ENCODE measurements around the gene RBM5.

Gene RBM5

DNA sequence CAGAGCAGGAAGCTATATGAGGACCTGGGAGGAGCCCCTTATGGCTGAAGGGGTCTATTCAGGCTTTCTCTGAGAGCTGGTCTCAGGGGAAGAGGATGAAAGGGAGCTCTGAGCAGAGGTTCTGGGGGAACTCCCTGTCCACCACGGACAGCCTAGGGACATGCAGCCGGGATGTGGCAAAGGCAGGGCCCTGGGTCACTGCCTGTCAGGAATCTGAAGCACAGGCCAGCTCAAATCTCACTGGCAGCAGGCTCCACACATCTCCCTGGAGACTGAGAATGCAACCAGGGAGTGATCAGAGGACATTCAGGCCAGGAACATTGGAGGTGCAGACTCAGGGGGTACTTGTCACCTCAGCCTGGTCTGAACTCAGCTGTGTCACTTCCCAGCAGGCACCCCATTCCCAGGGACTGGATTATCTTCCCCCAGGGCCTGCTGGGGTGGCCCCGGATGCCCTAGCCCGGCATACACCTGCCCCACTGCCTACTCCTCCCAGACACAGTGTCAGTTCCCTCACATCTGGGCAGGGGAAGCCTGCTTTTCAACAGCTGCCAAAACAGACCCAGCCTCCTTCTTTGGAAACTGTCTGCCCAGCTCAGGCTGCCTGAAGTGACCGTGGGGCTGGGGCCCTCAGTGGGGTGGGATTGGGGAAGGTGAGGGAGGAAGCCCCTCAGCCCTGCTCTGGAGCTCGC lies 48.1 kb downstream of the RBM5 start:
- DNase-seq, result no peak
- Histone ChIP-seq H3K4me1 (ENCODE audit: control insufficient read depth, low read depth, low read length) (peaks cover 29% of the 10 kb centered on the region), H2BK15ac (replicated peaks; ENCODE audit: low read depth) (peak overlapping the region; percentile 7), H3K27ac (ENCODE audit: low read depth, low read length) (no peak overlapping the region), H3K18ac (ENCODE audit: low read length) (peak overlapping the region; percentile 46), H3K4me3 (ENCODE audit: low read length) (no peak overlapping the region), H3K23ac (ENCODE audit: low read length) (no peak overlapping the region), H3K56ac (ENCODE audit: low read length) (peak overlapping the region; percentile 77), H2BK120ac (ENCODE audit: low read depth, low read length) (peak overlapping the region; percentile 39), H4K5ac (ENCODE audit: low read length) (no peak overlapping the region), H3K27me3 (ENCODE audit: insufficient read depth, low read length, poor library complexity) (no peaks in the 10 kb centered on the region), H2AK5ac (ENCODE audit: low read length) (peak overlapping the region; percentile 51), H3K79me1 (ENCODE audit: low read length) (no peaks in the 10 kb centered on the region), H4K8ac (ENCODE audit: low read depth, low read length) (no peak overlapping the region), H3K9ac (ENCODE audit: low read length) (no peak overlapping the region), H3K36me3 (ENCODE audit: control insufficient read depth, insufficient read depth, low read length) (no peaks in the 10 kb centered on the region), H3K79me2 (ENCODE audit: control insufficient read depth, insufficient read depth, low read length) (no peaks in the 10 kb centered on the region), H2BK5ac (ENCODE audit: low read length) (peak overlapping the region; percentile 100), H3K4me2 (ENCODE audit: low read length) (no peak overlapping the region), H3K4ac (ENCODE audit: low read depth, low read length) (peak overlapping the region; percentile 26)
- no CpG with 5 or more reads among the region's 6 CpGs for WGBS (ENCODE audit: extremely low coverage, insufficient coverage, low lambda C conversion rate)

DNA sequence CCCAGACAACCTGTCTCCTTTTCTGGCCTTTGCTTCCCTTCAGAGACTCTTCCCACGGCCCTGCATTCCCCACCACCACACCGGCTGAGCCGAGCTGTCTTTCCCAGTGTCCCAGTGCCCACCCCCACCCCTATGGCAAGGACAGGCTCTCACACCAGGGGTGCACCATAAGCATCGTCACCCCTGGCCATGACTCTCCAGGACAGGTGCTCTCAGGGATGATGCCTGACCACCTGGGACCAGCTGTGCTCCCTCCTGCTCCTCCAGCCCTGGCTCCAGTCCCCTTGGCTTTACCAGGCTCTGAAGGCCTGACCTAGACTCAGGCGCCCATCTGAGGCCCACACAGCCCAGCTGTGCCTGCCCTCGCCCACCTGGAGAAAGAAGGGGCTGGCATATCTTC lies 48.8 kb downstream of the RBM5 start:
- H3K79me1 ChIP-seq (ENCODE audit: low read length), result no peaks in the 10 kb centered on the region
- H3K4me3 ChIP-seq (ENCODE audit: low read length), result no peak overlapping the region
- no peak overlapping the region for H4K5ac ChIP-seq (ENCODE audit: low read length)
- peak overlapping the region; percentile 46 for H3K18ac ChIP-seq (ENCODE audit: low read length)
- peak overlapping the region; percentile 77 for H3K56ac ChIP-seq (ENCODE audit: low read length)
- H3K23ac ChIP-seq (ENCODE audit: low read length), result peak overlapping the region; percentile 3
- peak overlapping the region; percentile 39 for H2BK120ac ChIP-seq (ENCODE audit: low read depth, low read length)
- H3K27ac ChIP-seq (ENCODE audit: low read depth, low read length), result no peak overlapping the region
- WGBS (ENCODE audit: extremely low coverage, insufficient coverage, low lambda C conversion rate), result no CpG with 5 or more reads among the region's 6 CpGs
- H3K79me2 ChIP-seq (ENCODE audit: control insufficient read depth, insufficient read depth, low read length), result no peaks in the 10 kb centered on the region
- peak overlapping the region; percentile 99 for H2AK5ac ChIP-seq (ENCODE audit: low read length)
- H2BK15ac ChIP-seq (replicated peaks; ENCODE audit: low read depth), result peak overlapping the region; percentile 7
- peaks cover 29% of the 10 kb centered on the region for H3K4me1 ChIP-seq (ENCODE audit: control insufficient read depth, low read depth, low read length)
- H3K4me2 ChIP-seq (ENCODE audit: low read length), result no peak overlapping the region
- H3K27me3 ChIP-seq (ENCODE audit: insufficient read depth, low read length, poor library complexity), result no peaks in the 10 kb centered on the region
- H3K36me3 ChIP-seq (ENCODE audit: control insufficient read depth, insufficient read depth, low read length), result no peaks in the 10 kb centered on the region
- H2BK5ac ChIP-seq (ENCODE audit: low read length), result peak overlapping the region; percentile 100
- DNase-seq, result no peak
- peak overlapping the region; percentile 25 for H3K4ac ChIP-seq (ENCODE audit: low read depth, low read length)
- no peak overlapping the region for H4K8ac ChIP-seq (ENCODE audit: low read depth, low read length)
- peak overlapping the region; percentile 78 for H3K9ac ChIP-seq (ENCODE audit: low read length)

DNA sequence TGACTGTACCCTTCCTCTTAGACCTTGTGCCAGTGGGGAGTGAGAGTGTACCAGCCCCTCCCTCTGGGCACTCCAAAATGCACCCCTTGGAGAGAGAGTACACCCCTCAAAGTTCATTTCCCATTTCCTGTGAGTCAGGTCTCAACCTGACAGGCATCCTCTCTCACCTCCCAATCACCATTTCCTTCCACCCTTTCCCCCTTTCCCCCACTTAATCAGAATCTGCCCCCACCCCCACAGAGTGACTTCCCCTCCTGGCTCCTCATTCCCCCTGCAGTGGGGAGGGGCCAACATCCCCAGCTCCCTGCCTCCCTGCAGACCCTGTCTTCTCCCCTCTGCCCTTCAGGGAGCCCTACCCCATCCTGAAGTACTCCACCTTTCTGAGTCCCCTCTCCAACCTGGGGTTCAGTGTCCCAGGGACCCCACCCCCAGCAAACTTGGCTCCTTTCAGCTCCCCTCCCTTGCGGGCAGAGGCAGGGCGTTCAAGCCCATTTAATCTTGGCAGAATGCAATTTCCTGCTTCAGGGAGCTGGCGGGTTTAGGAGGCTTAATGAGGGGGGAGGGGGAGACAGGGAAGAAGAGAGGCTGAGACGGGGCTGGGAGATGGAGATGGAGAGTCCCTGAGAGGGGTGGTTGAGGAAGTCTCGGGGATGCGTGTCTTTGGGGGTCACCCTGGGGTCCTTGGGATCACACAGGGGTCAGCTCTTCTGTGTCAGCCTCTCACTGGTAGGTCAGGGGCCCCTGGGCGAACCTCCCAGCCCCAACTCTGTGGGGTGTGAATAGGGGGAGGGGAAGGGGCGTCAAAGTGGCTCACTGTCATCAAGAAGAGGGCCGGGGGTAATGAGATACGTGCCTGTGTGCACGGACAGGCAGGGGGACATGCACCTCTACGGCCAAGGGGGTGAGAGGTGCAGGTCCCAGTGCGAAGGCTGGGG lies 49.8 kb downstream of the RBM5 start:
- peak overlapping the region; percentile 61 for H3K4ac ChIP-seq (ENCODE audit: low read depth, low read length)
- peak overlapping the region; percentile 100 for H2BK5ac ChIP-seq (ENCODE audit: low read length)
- no peaks in the 10 kb centered on the region for H3K36me3 ChIP-seq (ENCODE audit: control insufficient read depth, insufficient read depth, low read length)
- H3K79me2 ChIP-seq (ENCODE audit: control insufficient read depth, insufficient read depth, low read length), result no peaks in the 10 kb centered on the region
- no peak overlapping the region for H2BK15ac ChIP-seq (replicated peaks; ENCODE audit: low read depth)
- H4K8ac ChIP-seq (ENCODE audit: low read depth, low read length), result no peak overlapping the region
- peak overlapping the region; percentile 84 for H4K5ac ChIP-seq (ENCODE audit: low read length)
- peak overlapping the region; percentile 99 for H2AK5ac ChIP-seq (ENCODE audit: low read length)
- peak overlapping the region; percentile 78 for H3K9ac ChIP-seq (ENCODE audit: low read length)
- no peak overlapping the region for H3K4me3 ChIP-seq (ENCODE audit: low read length)
- no peaks in the 10 kb centered on the region for H3K27me3 ChIP-seq (ENCODE audit: insufficient read depth, low read length, poor library complexity)
- DNase-seq, result peak; percentile 89
- H3K18ac ChIP-seq (ENCODE audit: low read length), result peak overlapping the region; percentile 46
- WGBS (ENCODE audit: extremely low coverage, insufficient coverage, low lambda C conversion rate), result no CpG with 5 or more reads among the region's 13 CpGs
- H3K4me2 ChIP-seq (ENCODE audit: low read length), result peak overlapping the region; percentile 78
- H2BK120ac ChIP-seq (ENCODE audit: low read depth, low read length), result peak overlapping the region; percentile 63
- peak overlapping the region; percentile 92 for H3K23ac ChIP-seq (ENCODE audit: low read length)
- H3K79me1 ChIP-seq (ENCODE audit: low read length), result no peaks in the 10 kb centered on the region
- peak overlapping the region; percentile 70 for H3K27ac ChIP-seq (ENCODE audit: low read depth, low read length)
- peak overlapping the region; percentile 77 for H3K56ac ChIP-seq (ENCODE audit: low read length)
- H3K4me1 ChIP-seq (ENCODE audit: control insufficient read depth, low read depth, low read length), result peaks cover 26% of the 10 kb centered on the region

DNA sequence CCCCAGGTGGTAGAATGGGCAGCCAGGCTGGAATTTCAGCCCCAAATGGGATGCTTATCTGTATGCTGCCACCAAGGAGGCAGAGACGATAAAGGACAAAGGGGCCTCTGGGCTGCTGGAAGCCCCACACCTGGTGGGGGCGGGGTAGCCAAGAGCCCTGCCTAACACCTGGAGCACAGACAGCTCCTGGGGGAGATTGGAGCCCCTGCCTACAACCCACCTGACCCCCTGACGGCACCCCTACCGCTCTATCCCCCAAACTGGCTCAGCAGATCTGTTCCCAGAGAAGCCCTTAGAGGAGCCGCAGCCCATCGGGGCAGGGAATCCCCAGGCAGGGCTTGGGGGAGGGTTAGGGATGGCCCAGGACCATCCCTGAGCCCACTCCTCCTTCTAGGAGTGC lies 50.6 kb downstream of the RBM5 start:
- peak overlapping the region; percentile 51 for H3K23ac ChIP-seq (ENCODE audit: low read length)
- H3K4me3 ChIP-seq (ENCODE audit: low read length), result no peak overlapping the region
- peak overlapping the region; percentile 25 for H3K27ac ChIP-seq (ENCODE audit: low read depth, low read length)
- H3K4me2 ChIP-seq (ENCODE audit: low read length), result peak overlapping the region; percentile 19
- H2AK5ac ChIP-seq (ENCODE audit: low read length), result peak overlapping the region; percentile 99
- peak overlapping the region; percentile 100 for H2BK5ac ChIP-seq (ENCODE audit: low read length)
- no peak overlapping the region for H4K5ac ChIP-seq (ENCODE audit: low read length)
- H3K56ac ChIP-seq (ENCODE audit: low read length), result peak overlapping the region; percentile 77
- H3K27me3 ChIP-seq (ENCODE audit: insufficient read depth, low read length, poor library complexity), result no peaks in the 10 kb centered on the region
- no peaks in the 10 kb centered on the region for H3K79me1 ChIP-seq (ENCODE audit: low read length)
- no peaks in the 10 kb centered on the region for H3K79me2 ChIP-seq (ENCODE audit: control insufficient read depth, insufficient read depth, low read length)
- no peak overlapping the region for H4K8ac ChIP-seq (ENCODE audit: low read depth, low read length)
- DNase-seq, result peak; percentile 74
- H2BK120ac ChIP-seq (ENCODE audit: low read depth, low read length), result peak overlapping the region; percentile 63
- H3K9ac ChIP-seq (ENCODE audit: low read length), result peak overlapping the region; percentile 44
- peak overlapping the region; percentile 96 for H3K4ac ChIP-seq (ENCODE audit: low read depth, low read length)
- peak overlapping the region; percentile 46 for H3K18ac ChIP-seq (ENCODE audit: low read length)
- H3K36me3 ChIP-seq (ENCODE audit: control insufficient read depth, insufficient read depth, low read length), result no peaks in the 10 kb centered on the region
- H2BK15ac ChIP-seq (replicated peaks; ENCODE audit: low read depth), result no peak overlapping the region
- no CpG with 5 or more reads among the region's 6 CpGs for WGBS (ENCODE audit: extremely low coverage, insufficient coverage, low lambda C conversion rate)
- peaks cover 26% of the 10 kb centered on the region for H3K4me1 ChIP-seq (ENCODE audit: control insufficient read depth, low read depth, low read length)

DNA sequence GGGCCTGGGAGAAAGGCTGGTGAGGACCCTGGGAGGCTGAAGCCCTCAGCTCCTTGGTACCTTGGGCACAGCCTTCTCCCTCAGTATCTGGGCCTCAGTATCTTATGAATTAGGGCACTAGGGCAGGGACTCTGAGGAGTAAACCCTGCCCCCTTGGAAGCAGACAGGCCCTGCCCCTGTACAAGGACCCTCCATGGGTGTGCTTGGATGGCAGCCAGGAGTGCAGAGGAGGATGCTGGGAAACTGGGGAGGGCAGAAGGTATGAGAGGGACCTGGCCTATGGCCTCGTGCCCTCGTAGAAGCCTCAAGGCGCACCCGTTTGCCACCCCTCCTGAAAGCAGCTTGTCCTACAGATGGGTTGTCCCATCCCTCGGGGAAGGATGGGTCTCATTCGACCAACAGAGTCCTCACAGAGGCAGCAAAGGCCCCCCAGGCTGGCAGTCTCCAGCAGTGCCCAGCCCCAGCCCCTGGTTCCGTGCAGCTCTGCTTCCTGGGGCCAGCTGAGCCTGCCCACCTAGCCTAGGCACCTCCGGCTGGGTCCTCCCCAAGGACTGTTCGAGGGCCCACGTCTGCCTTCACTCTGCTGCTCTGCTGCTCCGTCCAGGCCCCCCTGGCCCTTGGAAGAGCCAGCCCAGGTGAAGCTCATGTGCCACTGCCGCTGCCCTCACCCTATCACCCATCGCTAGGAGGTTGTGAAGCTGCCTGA lies 51.2 kb downstream of the RBM5 start:
- Histone ChIP-seq H3K36me3 (ENCODE audit: control insufficient read depth, insufficient read depth, low read length) (no peaks in the 10 kb centered on the region), H4K8ac (ENCODE audit: low read depth, low read length) (no peak overlapping the region), H2BK120ac (ENCODE audit: low read depth, low read length) (peak overlapping the region; percentile 63), H3K4me2 (ENCODE audit: low read length) (peak overlapping the region; percentile 9), H3K4me3 (ENCODE audit: low read length) (no peak overlapping the region), H3K79me2 (ENCODE audit: control insufficient read depth, insufficient read depth, low read length) (no peaks in the 10 kb centered on the region), H3K18ac (ENCODE audit: low read length) (peak overlapping the region; percentile 46), H4K5ac (ENCODE audit: low read length) (no peak overlapping the region), H2AK5ac (ENCODE audit: low read length) (peak overlapping the region; percentile 99), H3K4me1 (ENCODE audit: control insufficient read depth, low read depth, low read length) (peaks cover 26% of the 10 kb centered on the region), H3K23ac (ENCODE audit: low read length) (peak overlapping the region; percentile 51), H2BK5ac (ENCODE audit: low read length) (peak overlapping the region; percentile 100), H3K79me1 (ENCODE audit: low read length) (no peaks in the 10 kb centered on the region), H3K27ac (ENCODE audit: low read depth, low read length) (no peak overlapping the region), H3K27me3 (ENCODE audit: insufficient read depth, low read length, poor library complexity) (no peaks in the 10 kb centered on the region), H3K4ac (ENCODE audit: low read depth, low read length) (peak overlapping the region; percentile 96), H3K9ac (ENCODE audit: low read length) (peak overlapping the region; percentile 44), H2BK15ac (replicated peaks; ENCODE audit: low read depth) (no peak overlapping the region), H3K56ac (ENCODE audit: low read length) (peak overlapping the region; percentile 77)
- DNase-seq, result no peak
- WGBS (ENCODE audit: extremely low coverage, insufficient coverage, low lambda C conversion rate), result no CpG with 5 or more reads among the region's 13 CpGs
